GM23338 (cell line): ENCODE results near the gene KCNK15. TPM values are rescaled to one million over a fixed set of nuclear protein-coding genes. Genes with fewer than 3 reads are reported as not detected.

ENCODE experiments used
- ATAC-seq: fragments of 200-7000 bp; cut with Tn5 transposase; 3 replicates; pipeline ENCODE4 v1.9.1; 2020
- DNase-seq: peaks from one replicate; pipeline ENCODE4 v3.0.0-alpha.2; 2015; ENCODE audit warnings: low spot score
- H2AFZ ChIP-seq: fragments of 200-600 bp; sonication (generic); 2 replicates; pipeline ENCODE4 v1.8.0; 2016; ENCODE audit warnings: antibody characterized with exemption, mild to moderate bottlenecking, moderate library complexity
- H3F3A ChIP-seq: fragments of 200-600 bp; sonication (generic); replicated peaks from 2 replicates; pipeline ENCODE4 v1.8.0; 2017; ENCODE audit warnings: antibody characterized with exemption, mixed run types, low read depth
- H3K27ac ChIP-seq: fragments of 200-600 bp; sonication (generic); 2 replicates; pipeline ENCODE4 v1.6.1; 2016; ENCODE audit warnings: low read depth
- H3K27me3 ChIP-seq: fragments of 200-600 bp; sonication (generic); 2 replicates; pipeline ENCODE4 v1.8.0; 2016; ENCODE audit warnings: mild to moderate bottlenecking, mixed run types, moderate library complexity; ENCODE audit not compliant: insufficient read depth
- H3K36me3 ChIP-seq: fragments of 200-600 bp; sonication (generic); 2 replicates; pipeline ENCODE4 v1.8.0; 2016; ENCODE audit warnings: mild to moderate bottlenecking; ENCODE audit not compliant: insufficient read depth
- H3K4me1 ChIP-seq: fragments of 200-600 bp; sonication (generic); 2 replicates; pipeline ENCODE4 v1.8.0; 2016; ENCODE audit warnings: mild to moderate bottlenecking, moderate library complexity; ENCODE audit not compliant: insufficient read depth
- H3K4me2 ChIP-seq: fragments of 200-600 bp; sonication (generic); 2 replicates; pipeline ENCODE4 v1.7.1; 2017; ENCODE audit warnings: mixed run types
- H3K4me3 ChIP-seq: fragments of 200-600 bp; sonication (generic); 2 replicates; pipeline ENCODE4 v1.6.1; 2016; ENCODE audit warnings: mixed run types
- H3K79me2 ChIP-seq: fragments of 200-600 bp; sonication (generic); replicated peaks from 2 replicates; pipeline ENCODE4 v1.8.0; 2017; ENCODE audit warnings: mild to moderate bottlenecking; ENCODE audit not compliant: insufficient read depth
- H3K9me2 ChIP-seq: fragments of 200-600 bp; sonication (generic); 2 replicates; pipeline ENCODE4 v1.8.0; 2017; ENCODE audit not compliant: insufficient read depth
- H4K20me1 ChIP-seq: fragments of 200-600 bp; sonication (generic); replicated peaks from 2 replicates; pipeline ENCODE4 v1.8.0; 2017; ENCODE audit warnings: mild to moderate bottlenecking; ENCODE audit not compliant: insufficient read depth
- H3K27ac Mint-ChIP-seq: 2 replicates; pipeline ENCODE4 v1.8.0; 2020; ENCODE audit warnings: inconsistent platforms, mild to moderate bottlenecking, moderate library complexity, mixed read lengths
- H3K27me3 Mint-ChIP-seq: 3 replicates; pipeline ENCODE4 v1.8.0; 2022; ENCODE audit warnings: low read depth, mild to moderate bottlenecking, moderate library complexity, mixed read lengths, inconsistent platforms; ENCODE audit not compliant: insufficient read depth, poor library complexity
- H3K36me3 Mint-ChIP-seq: 3 replicates; pipeline ENCODE4 v1.8.0; 2021; ENCODE audit warnings: low read depth, mild to moderate bottlenecking, inconsistent platforms, moderate library complexity, mixed read lengths
- H3K4me1 Mint-ChIP-seq: 3 replicates; pipeline ENCODE4 v1.8.0; 2020; ENCODE audit warnings: mild to moderate bottlenecking, inconsistent platforms, mixed read lengths
- H3K4me3 Mint-ChIP-seq: 3 replicates; pipeline ENCODE4 v1.8.0; 2021; ENCODE audit warnings: moderate library complexity, mild to moderate bottlenecking, inconsistent platforms, mixed read lengths
- H3K9me3 Mint-ChIP-seq: 3 replicates; pipeline ENCODE4 v1.8.0; 2020; ENCODE audit warnings: moderate library complexity, mild to moderate bottlenecking, inconsistent platforms, mixed read lengths
- CREB1 ChIP-seq: fragments of 250-450 bp; sonication (Bioruptor Pico); IDR thresholded peaks from 2 replicates; pipeline ENCODE4 v1.5.0; 2020; ENCODE audit warnings: low read depth, mild to moderate bottlenecking, moderate library complexity
- CTCF ChIP-seq, 2 experiments: fragments of 200-600 bp in 1 of 2; sonication (generic) in 1 of 2; conservative IDR thresholded peaks; 2 replicates each; pipeline versions ENCODE4 v1.5.1 to v1.6.1; 2016 to 2017; ENCODE audit warnings: antibody characterized with exemption in 2 of 2, low read depth in 2 of 2, mild to moderate bottlenecking in 2 of 2, moderate library complexity in 1 of 2
- ETS1 ChIP-seq: IDR thresholded peaks from 2 replicates; pipeline ENCODE4 v1.6.1; 2016; ENCODE audit warnings: antibody characterized with exemption
- EZH2 ChIP-seq: fragments of 200-600 bp; sonication (generic); IDR thresholded peaks from one replicate; pipeline ENCODE4 v1.8.0; 2017; ENCODE audit warnings: antibody characterized with exemption, mild to moderate bottlenecking, low read depth; ENCODE audit not compliant: unreplicated experiment
- EZH2phosphoT487 ChIP-seq: fragments of 200-600 bp; sonication (generic); IDR thresholded peaks from one replicate; pipeline ENCODE4 v1.8.1; 2018; ENCODE audit warnings: antibody characterized with exemption; ENCODE audit not compliant: unreplicated experiment
- JUNB ChIP-seq: IDR thresholded peaks from one replicate; pipeline ENCODE4 v1.6.1; 2016; ENCODE audit warnings: antibody characterized with exemption; ENCODE audit not compliant: unreplicated experiment
- NANOG ChIP-seq: IDR thresholded peaks from 2 replicates; pipeline ENCODE4 v1.6.1; 2016; ENCODE audit warnings: antibody characterized with exemption, borderline replicate concordance
- POLR2AphosphoS5 ChIP-seq: IDR thresholded peaks from 2 replicates; pipeline ENCODE4 v1.6.1; 2016; ENCODE audit warnings: antibody characterized with exemption, low read depth
- REST ChIP-seq: IDR thresholded peaks from one replicate; pipeline ENCODE4 v1.6.1; 2018; ENCODE audit warnings: antibody characterized with exemption; ENCODE audit not compliant: unreplicated experiment
- STAT1 ChIP-seq: IDR thresholded peaks from one replicate; pipeline ENCODE4 v1.6.1; 2016; ENCODE audit warnings: antibody characterized with exemption; ENCODE audit not compliant: unreplicated experiment
- ZNF114 ChIP-seq: fragments of 250-450 bp; sonication (Bioruptor Pico); IDR thresholded peaks from 2 replicates; pipeline ENCODE4 v1.5.0; 2020; ENCODE audit warnings: mild to moderate bottlenecking, moderate library complexity
- ZNF331 ChIP-seq: fragments of 250-450 bp; sonication (Bioruptor Pico); IDR thresholded peaks from 2 replicates; pipeline ENCODE4 v1.5.0; 2020; ENCODE audit warnings: low read depth, mild to moderate bottlenecking, moderate library complexity
- ZNF462 ChIP-seq: fragments of 250-450 bp; sonication (Bioruptor Pico); IDR thresholded peaks from 2 replicates; pipeline ENCODE4 v1.5.0; 2020; ENCODE audit warnings: mild to moderate bottlenecking, moderate library complexity
- polyA plus RNA-seq: library from polyadenylated mRNA; unstranded; fragments of >200 nt; fragmentation: Nextera tagmentation; extraction: Ambion mirVana; gene quantifications from 2 replicates; pipeline ENCODE4 v1.2.1, GENCODE V29; 2016
- total RNA-seq: library from RNA; depleted of rRNA; stranded (reverse); fragments of >200 nt; shearing (Covaris generic); gene quantifications from 2 replicates; pipeline ENCODE4 v1.2.3, GENCODE V29; 2014

KCNK15 gene
- total and polyA plus RNA-seq, 2 experiments from 2014 or later, result 0.63 to 3.3 TPM

GRCh38 chr20:44705364-44706094 lies 40.1 kb upstream of the KCNK15 start:
- H3F3A ChIP-seq, result no peaks in the 10 kb centered on the region
- no peak overlapping the region for H3K4me3 ChIP-seq
- H3K4me1 ChIP-seq, result peaks cover 14% of the 10 kb centered on the region
- TF ChIP-seq CTCF (conservative IDR thresholded peaks at IDR 0.05; ENCODE audit: low read depth in 2 of 2) (no peak), STAT1 (no peak), EZH2 (no peak), ZNF114 (no peak), REST (no peak), CREB1 (CRISPR knock-in tag) (no peak), POLR2AphosphoS5 (no peak), EZH2phosphoT487 (no peak), ZNF462 (CRISPR knock-in tag) (no peak), ZNF331 (no peak), NANOG (no peak), JUNB (no peak), ETS1 (no peak)
- H3K4me1 Mint-ChIP-seq, result peaks cover 20% of the 10 kb centered on the region
- no peak overlapping the region for H3K27ac Mint-ChIP-seq
- H3K27ac ChIP-seq, result no peak overlapping the region
- H3K9me2 ChIP-seq, result no peaks in the 10 kb centered on the region
- no peak for ATAC-seq
- H3K79me2 ChIP-seq, result no peaks in the 10 kb centered on the region
- H3K36me3 Mint-ChIP-seq, result no peaks in the 10 kb centered on the region
- H3K27me3 ChIP-seq, result no peaks in the 10 kb centered on the region
- no peak overlapping the region for H2AFZ ChIP-seq
- H3K4me3 Mint-ChIP-seq, result no peak overlapping the region
- no peaks in the 10 kb centered on the region for H3K36me3 ChIP-seq
- no peaks in the 10 kb centered on the region for H4K20me1 ChIP-seq
- no peak overlapping the region for H3K4me2 ChIP-seq
- no peak for DNase-seq
- H3K27me3 Mint-ChIP-seq, result peaks cover 2% of the 10 kb centered on the region
- no peaks in the 10 kb centered on the region for H3K9me3 Mint-ChIP-seq
